OCI-LY1 (cell line): ENCODE results near the gene SH3PXD2A.

Source experiments
- H2AFZ ChIP-seq: fragments of 200-600 bp; sonication (generic), shearing (Covaris generic); 2 replicates; pipeline ENCODE4 v1.6.0; 2014; ENCODE audit warnings: antibody characterized with exemption, mild to moderate bottlenecking, low read length
- H3F3A ChIP-seq: fragments of 200-600 bp; sonication (generic), shearing (Covaris generic); 2 replicates; pipeline ENCODE4 v1.6.0; 2014; ENCODE audit warnings: mild to moderate bottlenecking, antibody characterized with exemption, low read length, moderate library complexity; ENCODE audit not compliant: insufficient read depth
- H3K27ac ChIP-seq: fragments of 200-600 bp; sonication (generic); 2 replicates; pipeline ENCODE4 v1.5.1; 2014; ENCODE audit warnings: low read length, mixed run types, mild to moderate bottlenecking, low read depth; ENCODE audit not compliant: poor library complexity, severe bottlenecking
- H3K27me3 ChIP-seq: fragments of 200-600 bp; sonication (generic); 2 replicates; pipeline ENCODE4 v1.6.0; 2014; ENCODE audit warnings: antibody characterized with exemption, mild to moderate bottlenecking, low read length, moderate library complexity; ENCODE audit not compliant: insufficient read depth
- H3K36me3 ChIP-seq: fragments of 200-600 bp; sonication (generic); 2 replicates; pipeline ENCODE4 v1.6.1; 2014; ENCODE audit warnings: mild to moderate bottlenecking, antibody characterized with exemption, low read length, moderate library complexity, mixed read lengths; ENCODE audit not compliant: insufficient read depth
- H3K4me1 ChIP-seq: fragments of 200-600 bp; sonication (generic); 2 replicates; pipeline ENCODE4 v1.5.1; 2014; ENCODE audit warnings: mild to moderate bottlenecking, low read length, moderate library complexity; ENCODE audit not compliant: insufficient read depth, severe bottlenecking
- H3K4me2 ChIP-seq: fragments of 200-600 bp; sonication (generic), shearing (Covaris generic); 2 replicates; pipeline ENCODE4 v1.6.1; 2014; ENCODE audit warnings: low read length
- H3K4me3 ChIP-seq: fragments of 200-600 bp; sonication (generic); 2 replicates; pipeline ENCODE4 v1.5.1; 2014; ENCODE audit warnings: low read length, low read depth, mild to moderate bottlenecking, mixed read lengths; ENCODE audit not compliant: poor library complexity, severe bottlenecking
- H3K79me2 ChIP-seq: fragments of 200-600 bp; shearing (Covaris generic); 2 replicates; pipeline ENCODE4 v1.6.1; 2016; ENCODE audit warnings: mixed run types, low read length, mixed read lengths; ENCODE audit not compliant: insufficient read depth
- H3K9ac ChIP-seq: fragments of 200-600 bp; sonication (generic), shearing (Covaris generic); 2 replicates; pipeline ENCODE4 v1.6.1; 2014; ENCODE audit warnings: mild to moderate bottlenecking, low read length, mixed read lengths
- H3K9me2 ChIP-seq: fragments of 200-600 bp; sonication (generic), shearing (Covaris generic); 2 replicates; pipeline ENCODE4 v1.6.1; 2014; ENCODE audit warnings: low read depth, mild to moderate bottlenecking, low read length, mixed read lengths
- H3K9me3 ChIP-seq: fragments of 200-600 bp; shearing (Covaris generic); 2 replicates; pipeline ENCODE4 v1.6.1; 2014; ENCODE audit warnings: low read length, mixed read lengths
- H4K20me1 ChIP-seq: fragments of 200-600 bp; sonication (generic), shearing (Covaris generic); 2 replicates; pipeline ENCODE4 v1.6.0; 2016; ENCODE audit warnings: mild to moderate bottlenecking, low read length; ENCODE audit not compliant: insufficient read depth
- CTCF ChIP-seq: fragments of 200-600 bp; sonication (generic), shearing (Covaris generic); IDR thresholded peaks from 2 replicates; pipeline ENCODE4 v1.5.1; 2017; ENCODE audit warnings: mild to moderate bottlenecking, antibody characterized with exemption, low read length, moderate library complexity, mixed read lengths
- EZH2 ChIP-seq: fragments of 200-600 bp; sonication (generic), shearing (Covaris generic); IDR thresholded peaks from 2 replicates; pipeline ENCODE4 v1.8.0; 2017; ENCODE audit warnings: borderline replicate concordance, mixed run types, mild to moderate bottlenecking, antibody characterized with exemption, low read length, moderate library complexity, mixed read lengths

Gene SH3PXD2A

GRCh38 chr10:103691267-103691666, 164.1 kb downstream of the SH3PXD2A start:
- no peaks in the 10 kb centered on the region for H3K9me3 ChIP-seq
- no peaks in the 10 kb centered on the region for H3K27me3 ChIP-seq
- H3K4me1 ChIP-seq = peaks cover 33% of the 10 kb centered on the region
- no peak overlapping the region for H3K9ac ChIP-seq
- no peaks in the 10 kb centered on the region for H3K9me2 ChIP-seq
- H4K20me1 ChIP-seq = no peaks in the 10 kb centered on the region
- H3K27ac ChIP-seq = no peak overlapping the region
- H3F3A ChIP-seq = no peaks in the 10 kb centered on the region
- no peak overlapping the region for H2AFZ ChIP-seq
- no peaks in the 10 kb centered on the region for H3K36me3 ChIP-seq
- TF ChIP-seq EZH2 (no peak), CTCF (no peak)
- no peak overlapping the region for H3K4me2 ChIP-seq
- no peaks in the 10 kb centered on the region for H3K79me2 ChIP-seq
- H3K4me3 ChIP-seq = no peak overlapping the region

GRCh38 chr10:103690281-103690680, 165.1 kb downstream of the SH3PXD2A start:
- Histone ChIP-seq H4K20me1 (no peaks in the 10 kb centered on the region), H2AFZ (no peak overlapping the region), H3K9ac (no peak overlapping the region), H3K4me1 (peaks cover 23% of the 10 kb centered on the region), H3F3A (no peaks in the 10 kb centered on the region), H3K79me2 (no peaks in the 10 kb centered on the region), H3K9me2 (no peaks in the 10 kb centered on the region), H3K27me3 (no peaks in the 10 kb centered on the region), H3K27ac (no peak overlapping the region), H3K36me3 (no peaks in the 10 kb centered on the region), H3K4me2 (no peak overlapping the region), H3K4me3 (no peak overlapping the region), H3K9me3 (no peaks in the 10 kb centered on the region)
- no peak for TF ChIP-seq EZH2
- no peak for TF ChIP-seq CTCF

DNA sequence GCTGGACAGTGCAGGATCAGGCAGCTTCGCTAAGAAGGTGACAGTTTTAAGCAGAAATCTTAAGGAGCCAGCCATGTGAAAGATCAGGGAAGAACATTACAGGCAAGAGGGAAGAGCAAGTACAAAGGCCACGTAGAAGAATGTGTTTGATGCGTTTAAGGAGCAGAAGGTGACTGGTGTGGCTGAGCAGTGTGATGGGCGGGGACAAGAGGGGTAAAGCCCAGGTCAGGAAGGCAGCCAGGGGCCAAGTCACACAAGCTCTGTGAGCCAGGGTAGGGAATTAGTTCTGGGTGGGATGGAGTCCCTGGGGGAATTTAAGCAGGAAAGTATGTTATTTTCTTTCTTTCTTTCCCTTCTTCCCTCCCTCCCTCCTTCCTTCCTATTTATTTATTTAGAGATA, 166.9 kb downstream of the SH3PXD2A start:
- no peaks in the 10 kb centered on the region for H3K36me3 ChIP-seq
- no peaks in the 10 kb centered on the region for H3K9me3 ChIP-seq
- H3K27me3 ChIP-seq = peaks cover 4% of the 10 kb centered on the region; the same call in 1 of the 2 replicates
- TF ChIP-seq EZH2 (no peak), CTCF (no peak)
- H3K27ac ChIP-seq = no peak overlapping the region
- H3F3A ChIP-seq = no peaks in the 10 kb centered on the region
- H3K79me2 ChIP-seq = no peaks in the 10 kb centered on the region
- no peak overlapping the region for H3K4me3 ChIP-seq
- H3K4me2 ChIP-seq = no peak overlapping the region
- peaks cover 16% of the 10 kb centered on the region for H3K4me1 ChIP-seq
- H3K9me2 ChIP-seq = no peaks in the 10 kb centered on the region
- no peak overlapping the region for H2AFZ ChIP-seq
- H3K9ac ChIP-seq = no peak overlapping the region
- H4K20me1 ChIP-seq = no peaks in the 10 kb centered on the region
